GM23248 (cell line): ENCODE measurements around the gene RBFOX1. TPM values are rescaled to one million over a fixed set of nuclear protein-coding genes. Genes with fewer than 3 reads are reported as not detected.

Experiments
- DNase-seq: peaks from one replicate; pipeline ENCODE4 v3.0.0-alpha.2; 2015
- H2AFZ ChIP-seq: fragments of 200-600 bp; sonication (generic); 2 replicates; pipeline ENCODE4 v1.6.1; 2016; ENCODE audit warnings: antibody characterized with exemption
- H3F3A ChIP-seq: fragments of 200-600 bp; sonication (generic); 2 replicates; pipeline ENCODE4 v1.6.1; 2016; ENCODE audit warnings: mild to moderate bottlenecking, antibody characterized with exemption, mixed run types; ENCODE audit not compliant: insufficient read depth
- H3K27ac ChIP-seq: fragments of 200-600 bp; sonication (generic); 2 replicates; pipeline ENCODE4 v1.5.1; 2016; ENCODE audit warnings: mild to moderate bottlenecking
- H3K27me3 ChIP-seq: fragments of 200-600 bp; sonication (generic); replicated peaks from 2 replicates; pipeline ENCODE4 v1.6.1; 2016; ENCODE audit warnings: mild to moderate bottlenecking; ENCODE audit not compliant: insufficient read depth
- H3K36me3 ChIP-seq: fragments of 200-600 bp; sonication (generic); 2 replicates; pipeline ENCODE4 v1.6.1; 2016; ENCODE audit warnings: low read depth, mild to moderate bottlenecking
- H3K4me1 ChIP-seq: fragments of 200-600 bp; sonication (generic); 2 replicates; pipeline ENCODE4 v1.6.1; 2016; ENCODE audit warnings: mild to moderate bottlenecking; ENCODE audit not compliant: insufficient read depth
- H3K4me2 ChIP-seq: fragments of 200-600 bp; sonication (generic); one replicate; pipeline ENCODE4 v1.6.1; 2016; ENCODE audit warnings: mild to moderate bottlenecking; ENCODE audit not compliant: unreplicated experiment
- H3K4me3 ChIP-seq: fragments of 200-600 bp; sonication (generic); 2 replicates; pipeline ENCODE4 v1.5.1; 2016; ENCODE audit warnings: mild to moderate bottlenecking
- H3K79me2 ChIP-seq: fragments of 200-600 bp; sonication (generic); 2 replicates; pipeline ENCODE4 v1.6.1; 2016; ENCODE audit warnings: mild to moderate bottlenecking; ENCODE audit not compliant: insufficient read depth
- H3K9ac ChIP-seq: fragments of 200-600 bp; sonication (generic); 2 replicates; pipeline ENCODE4 v1.6.1; 2016; ENCODE audit warnings: mild to moderate bottlenecking
- H3K9me2 ChIP-seq: fragments of 200-600 bp; sonication (generic); 2 replicates; pipeline ENCODE4 v1.6.1; 2016; ENCODE audit warnings: mixed run types, mild to moderate bottlenecking, moderate library complexity; ENCODE audit not compliant: insufficient read depth
- H3K9me3 ChIP-seq: fragments of 200-600 bp; sonication (generic); one replicate; pipeline ENCODE4 v1.6.1; 2017; ENCODE audit warnings: low read depth
- H4K20me1 ChIP-seq: fragments of 200-600 bp; sonication (generic); 2 replicates; pipeline ENCODE4 v1.6.0; 2016; ENCODE audit not compliant: insufficient read depth
- EZH2 ChIP-seq: fragments of 200-600 bp; sonication (generic); IDR thresholded peaks from 2 replicates; pipeline ENCODE4 v1.6.1; 2018; ENCODE audit warnings: antibody characterized with exemption, mild to moderate bottlenecking; ENCODE audit not compliant: insufficient read depth, poor library complexity, severe bottlenecking
- EZH2phosphoT487 ChIP-seq: fragments of 200-600 bp; sonication (generic); IDR thresholded peaks from 2 replicates; pipeline ENCODE4 v1.6.1; 2018; ENCODE audit warnings: antibody characterized with exemption, moderate library complexity, mild to moderate bottlenecking, low read depth; ENCODE audit not compliant: insufficient read depth
- whole genome bisulfite sequencing, 2 experiments: methylation state at CpG; one replicate each; pipeline ENCODE4 v1.1.6; 2015 to 2017; ENCODE audit warnings: low lambda C conversion rate in 2 of 2, low coverage in 1 of 2; ENCODE audit errors: missing lambda C conversion rate in 2 of 2; 5-methylcytosine and 5-hydroxymethylcytosine counted together
- in situ Hi-C: fragments of 300-500 bp; cut with MboI; formaldehyde crosslinking; loops from 2 replicates; pipeline ENCODE4 v1.15.0; 2020
- polyA plus RNA-seq: library from polyadenylated mRNA; unstranded; fragments of >200 nt; fragmentation: Nextera tagmentation; extraction: Ambion mirVana; gene quantifications from 2 replicates; pipeline ENCODE4 v1.2.1, GENCODE V29; 2016
- total RNA-seq: library from RNA; depleted of rRNA; stranded (reverse); fragments of >200 nt; shearing (Covaris generic); gene quantifications from 2 replicates; pipeline ENCODE4 v1.2.3, GENCODE V29; 2014

The RBFOX1 gene
- total and polyA plus RNA-seq, 2 experiments from 2014 or later, result not detected

- no peaks in the 10 kb centered on the region for H3K4me1 ChIP-seq
- no peaks in the 10 kb centered on the region for H4K20me1 ChIP-seq
- H3K36me3 ChIP-seq, result no peaks in the 10 kb centered on the region
- no peak overlapping the region for H3K4me2 ChIP-seq
- H3K79me2 ChIP-seq, result no peaks in the 10 kb centered on the region
- in situ Hi-C loops, result no loop called here
- TF ChIP-seq EZH2 (no peak), EZH2phosphoT487 (no peak)
- no peaks in the 10 kb centered on the region for H3K9me3 ChIP-seq
- 36 to 37% methylated on average over 23 of the region's 23 CpGs for WGBS, 2 experiments
- no peak overlapping the region for H3K27ac ChIP-seq
- H3F3A ChIP-seq, result no peaks in the 10 kb centered on the region
- no peak overlapping the region for H3K9ac ChIP-seq
- no peak overlapping the region for H3K4me3 ChIP-seq
- no peaks in the 10 kb centered on the region for H3K27me3 ChIP-seq
- no peaks in the 10 kb centered on the region for H3K9me2 ChIP-seq
- no peak overlapping the region for H2AFZ ChIP-seq
- no peak for DNase-seq
Measured at GRCh38 chr16:7509963-7510601, 177.4 kb downstream of the RBFOX1 start.

DNA sequence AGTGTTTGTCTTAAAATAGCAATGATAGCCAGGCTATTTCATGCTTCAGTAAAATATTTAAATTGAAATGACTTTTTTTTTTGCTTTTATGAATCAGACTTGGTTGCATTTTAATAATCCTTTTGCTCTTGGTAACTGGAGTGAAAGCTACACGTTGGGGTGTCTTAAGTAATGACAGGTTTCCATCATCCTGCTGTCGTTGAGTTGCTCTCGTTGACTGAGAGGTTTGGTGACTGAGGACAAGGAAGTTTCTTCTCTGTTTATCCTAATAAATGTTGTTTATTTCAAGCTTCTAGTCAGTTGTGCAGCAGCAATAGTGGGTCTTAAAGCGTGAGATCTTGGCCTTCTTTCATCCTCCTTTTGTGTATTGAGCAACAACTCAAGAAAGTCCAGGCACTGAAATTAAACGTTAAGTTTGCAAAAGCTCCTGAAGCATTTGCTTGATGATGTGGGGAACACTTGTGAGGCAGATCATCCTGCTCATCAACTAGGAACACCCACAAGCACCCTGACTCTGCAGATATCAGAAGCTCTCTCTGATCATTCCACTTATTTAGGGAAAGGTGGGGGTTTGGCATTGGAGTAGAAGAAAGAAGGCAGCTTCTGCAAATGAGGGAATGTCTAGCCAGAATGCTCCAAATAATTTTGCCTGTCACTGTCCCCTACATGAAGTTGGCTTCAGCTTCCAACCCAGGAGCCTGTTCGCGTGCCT is 179.1 kb downstream of the RBFOX1 start:
- DNase-seq, result no peak
- Histone ChIP-seq H3K9ac (no peak overlapping the region), H3K4me2 (no peak overlapping the region), H3K9me2 (no peaks in the 10 kb centered on the region), H3K9me3 (no peaks in the 10 kb centered on the region), H4K20me1 (no peaks in the 10 kb centered on the region), H3K4me1 (no peaks in the 10 kb centered on the region), H3K27ac (no peak overlapping the region), H3K36me3 (no peaks in the 10 kb centered on the region), H3F3A (no peaks in the 10 kb centered on the region), H3K79me2 (no peaks in the 10 kb centered on the region), H2AFZ (no peak overlapping the region), H3K27me3 (no peaks in the 10 kb centered on the region), H3K4me3 (no peak overlapping the region)
- in situ Hi-C loops, result no loop called here
- TF ChIP-seq EZH2, result no peak
- no peak for TF ChIP-seq EZH2phosphoT487
- 28 to 31% methylated on average over 7 of the region's 7 CpGs for WGBS, 2 experiments

DNA sequence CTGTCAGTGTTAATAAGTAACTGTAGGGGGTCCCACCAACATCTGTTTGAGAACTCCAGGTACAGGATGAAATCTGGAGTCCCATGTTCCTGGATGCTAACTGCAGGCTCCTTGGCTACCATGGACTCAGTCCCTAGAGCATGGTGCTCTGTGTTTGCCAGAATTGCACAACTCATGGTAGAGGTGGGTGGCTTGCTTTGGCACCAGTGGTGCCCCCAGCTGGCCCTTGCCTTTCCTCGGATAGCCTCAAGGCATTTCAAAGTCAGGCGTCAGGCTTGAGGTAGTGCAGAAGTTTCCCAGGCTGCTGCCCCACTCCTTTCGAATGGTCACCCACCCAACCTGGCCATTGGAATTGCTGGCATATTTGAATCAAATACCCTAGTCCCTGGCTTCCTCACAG is 179.9 kb downstream of the RBFOX1 start:
- DNase-seq, result no peak

DNA sequence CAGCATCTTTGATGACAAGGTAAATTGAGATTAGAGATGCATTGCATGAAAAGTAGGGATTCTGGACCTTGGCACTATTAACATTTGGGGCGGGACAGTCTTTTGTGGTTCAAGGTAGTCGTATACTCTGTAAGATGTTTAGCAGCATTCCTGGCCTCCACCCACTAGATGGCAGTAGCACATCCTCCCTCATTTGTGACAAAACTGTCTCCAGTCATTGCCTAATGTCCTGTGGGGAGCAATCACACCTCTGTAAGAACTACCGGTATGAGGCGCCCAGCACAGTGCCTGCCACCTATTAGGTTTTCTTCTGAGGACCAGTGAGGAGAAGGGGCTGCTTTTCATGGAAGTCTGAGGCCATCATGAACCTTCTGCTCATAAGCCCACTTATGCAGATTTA is 180.8 kb downstream of the RBFOX1 start:
- H3K4me3 ChIP-seq, result no peak overlapping the region
- in situ Hi-C loops, result no loop called here
- no peaks in the 10 kb centered on the region for H3K9me3 ChIP-seq
- H3K36me3 ChIP-seq, result no peaks in the 10 kb centered on the region
- 31 to 48% methylated on average over 4 of the region's 4 CpGs for WGBS, 2 experiments
- H2AFZ ChIP-seq, result no peak overlapping the region
- H4K20me1 ChIP-seq, result no peaks in the 10 kb centered on the region
- no peak overlapping the region for H3K27ac ChIP-seq
- no peaks in the 10 kb centered on the region for H3K4me1 ChIP-seq
- no peaks in the 10 kb centered on the region for H3K27me3 ChIP-seq
- no peak overlapping the region for H3K4me2 ChIP-seq
- no peaks in the 10 kb centered on the region for H3K9me2 ChIP-seq
- no peak overlapping the region for H3K9ac ChIP-seq
- H3K79me2 ChIP-seq, result no peaks in the 10 kb centered on the region
- TF ChIP-seq EZH2phosphoT487 (no peak), EZH2 (no peak)
- H3F3A ChIP-seq, result no peaks in the 10 kb centered on the region
- DNase-seq, result no peak

More for the DNA sequence above, 179.9 kb downstream of the RBFOX1 start:
- Histone ChIP-seq H3K27me3 (no peaks in the 10 kb centered on the region), H2AFZ (no peak overlapping the region), H3K9ac (no peak overlapping the region), H3K9me3 (no peaks in the 10 kb centered on the region), H3K4me1 (no peaks in the 10 kb centered on the region), H3K27ac (no peak overlapping the region), H3K4me3 (no peak overlapping the region), H3K4me2 (no peak overlapping the region), H3K79me2 (no peaks in the 10 kb centered on the region), H3F3A (no peaks in the 10 kb centered on the region), H3K9me2 (no peaks in the 10 kb centered on the region), H4K20me1 (no peaks in the 10 kb centered on the region), H3K36me3 (no peaks in the 10 kb centered on the region)
- WGBS, 2 experiments, result 9 to 17% methylated on average over 3 of the region's 3 CpGs
- no peak for TF ChIP-seq EZH2phosphoT487
- no peak for TF ChIP-seq EZH2
- in situ Hi-C loops, result no loop called here
